GM21360 (cell line): ENCODE measurements around the gene BAIAP2L1.

Source experiments
- ATAC-seq: cut with Tn5 transposase; IDR thresholded peaks from one replicate; pipeline ENCODE4 v1.9.1; 2021; ENCODE audit warnings: mild to moderate bottlenecking, moderate library complexity; ENCODE audit not compliant: unreplicated experiment

The BAIAP2L1 gene

GRCh38 chr7:98242342-98242741, 158.5 kb downstream of the BAIAP2L1 start:
- ATAC-seq, result no peak

DNA sequence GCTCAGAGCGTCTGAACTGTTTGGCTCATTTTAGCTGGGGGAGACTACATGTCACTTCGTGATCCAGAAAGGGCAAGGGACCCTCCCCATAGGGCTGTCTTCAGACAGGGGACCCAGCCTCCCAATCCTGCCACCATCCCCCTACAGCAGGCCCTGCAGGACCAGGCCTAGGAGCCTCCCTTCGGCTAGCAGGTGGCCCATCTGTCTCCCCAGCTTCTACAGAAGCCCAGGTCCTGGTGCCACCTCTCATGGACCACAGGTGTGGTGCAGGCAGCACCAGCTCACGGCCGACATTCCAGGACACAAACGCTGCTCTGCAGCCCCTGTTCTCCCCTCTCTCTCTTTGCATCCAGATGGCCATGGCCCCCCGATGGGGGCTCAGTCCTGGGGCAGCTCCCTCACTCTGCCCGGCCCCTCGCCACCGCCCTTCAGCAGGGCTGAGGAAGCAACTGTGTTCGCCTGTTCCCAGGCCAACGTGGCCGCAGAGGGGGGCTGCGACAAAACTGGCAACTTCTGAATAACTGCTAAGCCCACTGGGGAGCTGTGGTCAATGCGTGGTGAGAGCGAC, 159.1 kb downstream of the BAIAP2L1 start:
- no peak for ATAC-seq
